ENCODE data around the gene A4GALT. TPM values are rescaled to one million over a fixed set of nuclear protein-coding genes. Genes with fewer than 3 reads are reported as not detected.

The A4GALT gene
- total and polyA plus RNA-seq, 2 of the 13 experiments (the other 11 are each of a cell fraction or from before 2014, with no cell fraction given): 0.09 to 1.1 TPM

- TF ChIP-seq, protein P1, sequence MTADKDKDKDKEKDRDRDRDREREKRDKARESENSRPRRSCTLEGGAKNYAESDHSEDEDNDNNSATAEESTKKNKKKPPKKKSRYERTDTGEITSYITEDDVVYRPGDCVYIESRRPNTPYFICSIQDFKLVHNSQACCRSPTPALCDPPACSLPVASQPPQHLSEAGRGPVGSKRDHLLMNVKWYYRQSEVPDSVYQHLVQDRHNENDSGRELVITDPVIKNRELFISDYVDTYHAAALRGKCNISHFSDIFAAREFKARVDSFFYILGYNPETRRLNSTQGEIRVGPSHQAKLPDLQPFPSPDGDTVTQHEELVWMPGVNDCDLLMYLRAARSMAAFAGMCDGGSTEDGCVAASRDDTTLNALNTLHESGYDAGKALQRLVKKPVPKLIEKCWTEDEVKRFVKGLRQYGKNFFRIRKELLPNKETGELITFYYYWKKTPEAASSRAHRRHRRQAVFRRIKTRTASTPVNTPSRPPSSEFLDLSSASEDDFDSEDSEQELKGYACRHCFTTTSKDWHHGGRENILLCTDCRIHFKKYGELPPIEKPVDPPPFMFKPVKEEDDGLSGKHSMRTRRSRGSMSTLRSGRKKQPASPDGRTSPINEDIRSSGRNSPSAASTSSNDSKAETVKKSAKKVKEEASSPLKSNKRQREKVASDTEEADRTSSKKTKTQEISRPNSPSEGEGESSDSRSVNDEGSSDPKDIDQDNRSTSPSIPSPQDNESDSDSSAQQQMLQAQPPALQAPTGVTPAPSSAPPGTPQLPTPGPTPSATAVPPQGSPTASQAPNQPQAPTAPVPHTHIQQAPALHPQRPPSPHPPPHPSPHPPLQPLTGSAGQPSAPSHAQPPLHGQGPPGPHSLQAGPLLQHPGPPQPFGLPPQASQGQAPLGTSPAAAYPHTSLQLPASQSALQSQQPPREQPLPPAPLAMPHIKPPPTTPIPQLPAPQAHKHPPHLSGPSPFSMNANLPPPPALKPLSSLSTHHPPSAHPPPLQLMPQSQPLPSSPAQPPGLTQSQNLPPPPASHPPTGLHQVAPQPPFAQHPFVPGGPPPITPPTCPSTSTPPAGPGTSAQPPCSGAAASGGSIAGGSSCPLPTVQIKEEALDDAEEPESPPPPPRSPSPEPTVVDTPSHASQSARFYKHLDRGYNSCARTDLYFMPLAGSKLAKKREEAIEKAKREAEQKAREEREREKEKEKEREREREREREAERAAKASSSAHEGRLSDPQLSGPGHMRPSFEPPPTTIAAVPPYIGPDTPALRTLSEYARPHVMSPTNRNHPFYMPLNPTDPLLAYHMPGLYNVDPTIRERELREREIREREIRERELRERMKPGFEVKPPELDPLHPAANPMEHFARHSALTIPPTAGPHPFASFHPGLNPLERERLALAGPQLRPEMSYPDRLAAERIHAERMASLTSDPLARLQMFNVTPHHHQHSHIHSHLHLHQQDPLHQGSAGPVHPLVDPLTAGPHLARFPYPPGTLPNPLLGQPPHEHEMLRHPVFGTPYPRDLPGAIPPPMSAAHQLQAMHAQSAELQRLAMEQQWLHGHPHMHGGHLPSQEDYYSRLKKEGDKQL (CRISPR knock-in tag; IDR thresholded peaks at IDR 0.05; ENCODE audit: low read depth): no peak
- no peak for TF ChIP-seq ELK4 (CRISPR knock-in tag; IDR thresholded peaks at IDR 0.05; ENCODE audit: borderline replicate concordance)
- TF ChIP-seq GFI1 (CRISPR knock-in tag; IDR thresholded peaks at IDR 0.05; ENCODE audit: borderline replicate concordance): no peak
- TF ChIP-seq ZFAT (CRISPR knock-in tag; conservative IDR thresholded peaks at IDR 0.05): no peak
- TF ChIP-seq ZNF326 (CRISPR knock-in tag; IDR thresholded peaks at IDR 0.05; ENCODE audit: borderline replicate concordance): no peak
- TF ChIP-seq ZNF350 (CRISPR knock-in tag; IDR thresholded peaks at IDR 0.05; ENCODE audit: borderline replicate concordance, low read depth): no peak
- no peak for TF ChIP-seq THAP8 (CRISPR knock-in tag; IDR thresholded peaks at IDR 0.05; ENCODE audit: borderline replicate concordance)
- TF ChIP-seq PLRG1 (conservative IDR thresholded peaks at IDR 0.05): no peak
- TF ChIP-seq ZSCAN31 (CRISPR knock-in tag; IDR thresholded peaks at IDR 0.05; ENCODE audit: low read depth): no peak
- TF ChIP-seq ZNF430 (CRISPR knock-in tag; IDR thresholded peaks at IDR 0.05): no peak
- peak; percentile 39; the same call in 1 of the 2 replicates for TF ChIP-seq HDAC1 (CRISPR knock-in tag; IDR thresholded peaks at IDR 0.05)
- no peak for TF ChIP-seq ATF5 (CRISPR knock-in tag; IDR thresholded peaks at IDR 0.05; ENCODE audit: low read depth)
- no peak for TF ChIP-seq ZNF816 (CRISPR knock-in tag; IDR thresholded peaks at IDR 0.05; ENCODE audit: borderline replicate concordance)
- no peak for TF ChIP-seq FOXK2 (IDR thresholded peaks at IDR 0.05)
- TF ChIP-seq ARNT2 (CRISPR knock-in tag; IDR thresholded peaks at IDR 0.05; ENCODE audit: low read depth): 0 out of 2 replicates have a peak, but pooled peaks have one; percentile 32
- TF ChIP-seq ZFY (CRISPR knock-in tag; IDR thresholded peaks at IDR 0.05): no peak; the same call in 1 of the 2 replicates
- TF ChIP-seq, protein P2, sequence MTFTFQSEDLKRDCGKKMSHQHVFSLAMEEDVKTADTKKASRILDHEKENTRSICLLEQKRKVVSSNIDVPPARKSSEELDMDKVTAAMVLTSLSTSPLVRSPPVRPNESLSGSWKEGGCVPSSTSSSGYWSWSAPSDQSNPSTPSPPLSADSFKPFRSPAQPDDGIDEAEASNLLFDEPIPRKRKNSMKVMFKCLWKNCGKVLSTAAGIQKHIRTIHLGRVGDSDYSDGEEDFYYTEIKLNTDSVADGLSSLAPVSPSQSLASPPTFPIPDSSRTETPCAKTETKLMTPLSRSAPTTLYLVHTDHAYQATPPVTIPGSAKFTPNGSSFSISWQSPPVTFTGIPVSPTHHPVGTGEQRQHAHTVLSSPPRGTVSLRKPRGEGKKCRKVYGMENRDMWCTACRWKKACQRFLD (CRISPR knock-in tag; IDR thresholded peaks at IDR 0.05; ENCODE audit: borderline replicate concordance): no peak
- 0 out of 2 replicates have a peak, but pooled peaks have one; percentile 5 for TF ChIP-seq ZNF563 (CRISPR knock-in tag; IDR thresholded peaks at IDR 0.05)
- no peak for TF ChIP-seq ZNF766 (CRISPR knock-in tag; IDR thresholded peaks at IDR 0.05; ENCODE audit: borderline replicate concordance)
- TF ChIP-seq ZNF432 (CRISPR knock-in tag; IDR thresholded peaks at IDR 0.05; ENCODE audit: borderline replicate concordance): no peak
- no peak for TF ChIP-seq ZNF20 (CRISPR knock-in tag; IDR thresholded peaks at IDR 0.05)
Observed at GRCh38 chr22:42645938-42646568, 74.6 kb downstream of the A4GALT start (continued).

All from HepG2 (cell line).